ENCODE data around the gene PLEKHG5. TPM values are rescaled to one million over a fixed set of nuclear protein-coding genes. Genes with fewer than 3 reads are reported as not detected.

The PLEKHG5 gene, protein sequence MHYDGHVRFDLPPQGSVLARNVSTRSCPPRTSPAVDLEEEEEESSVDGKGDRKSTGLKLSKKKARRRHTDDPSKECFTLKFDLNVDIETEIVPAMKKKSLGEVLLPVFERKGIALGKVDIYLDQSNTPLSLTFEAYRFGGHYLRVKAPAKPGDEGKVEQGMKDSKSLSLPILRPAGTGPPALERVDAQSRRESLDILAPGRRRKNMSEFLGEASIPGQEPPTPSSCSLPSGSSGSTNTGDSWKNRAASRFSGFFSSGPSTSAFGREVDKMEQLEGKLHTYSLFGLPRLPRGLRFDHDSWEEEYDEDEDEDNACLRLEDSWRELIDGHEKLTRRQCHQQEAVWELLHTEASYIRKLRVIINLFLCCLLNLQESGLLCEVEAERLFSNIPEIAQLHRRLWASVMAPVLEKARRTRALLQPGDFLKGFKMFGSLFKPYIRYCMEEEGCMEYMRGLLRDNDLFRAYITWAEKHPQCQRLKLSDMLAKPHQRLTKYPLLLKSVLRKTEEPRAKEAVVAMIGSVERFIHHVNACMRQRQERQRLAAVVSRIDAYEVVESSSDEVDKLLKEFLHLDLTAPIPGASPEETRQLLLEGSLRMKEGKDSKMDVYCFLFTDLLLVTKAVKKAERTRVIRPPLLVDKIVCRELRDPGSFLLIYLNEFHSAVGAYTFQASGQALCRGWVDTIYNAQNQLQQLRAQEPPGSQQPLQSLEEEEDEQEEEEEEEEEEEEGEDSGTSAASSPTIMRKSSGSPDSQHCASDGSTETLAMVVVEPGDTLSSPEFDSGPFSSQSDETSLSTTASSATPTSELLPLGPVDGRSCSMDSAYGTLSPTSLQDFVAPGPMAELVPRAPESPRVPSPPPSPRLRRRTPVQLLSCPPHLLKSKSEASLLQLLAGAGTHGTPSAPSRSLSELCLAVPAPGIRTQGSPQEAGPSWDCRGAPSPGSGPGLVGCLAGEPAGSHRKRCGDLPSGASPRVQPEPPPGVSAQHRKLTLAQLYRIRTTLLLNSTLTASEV
- total RNA-seq = 17.4 and 23.3 TPM in 2 replicates

- TF ChIP-seq, protein P1, sequence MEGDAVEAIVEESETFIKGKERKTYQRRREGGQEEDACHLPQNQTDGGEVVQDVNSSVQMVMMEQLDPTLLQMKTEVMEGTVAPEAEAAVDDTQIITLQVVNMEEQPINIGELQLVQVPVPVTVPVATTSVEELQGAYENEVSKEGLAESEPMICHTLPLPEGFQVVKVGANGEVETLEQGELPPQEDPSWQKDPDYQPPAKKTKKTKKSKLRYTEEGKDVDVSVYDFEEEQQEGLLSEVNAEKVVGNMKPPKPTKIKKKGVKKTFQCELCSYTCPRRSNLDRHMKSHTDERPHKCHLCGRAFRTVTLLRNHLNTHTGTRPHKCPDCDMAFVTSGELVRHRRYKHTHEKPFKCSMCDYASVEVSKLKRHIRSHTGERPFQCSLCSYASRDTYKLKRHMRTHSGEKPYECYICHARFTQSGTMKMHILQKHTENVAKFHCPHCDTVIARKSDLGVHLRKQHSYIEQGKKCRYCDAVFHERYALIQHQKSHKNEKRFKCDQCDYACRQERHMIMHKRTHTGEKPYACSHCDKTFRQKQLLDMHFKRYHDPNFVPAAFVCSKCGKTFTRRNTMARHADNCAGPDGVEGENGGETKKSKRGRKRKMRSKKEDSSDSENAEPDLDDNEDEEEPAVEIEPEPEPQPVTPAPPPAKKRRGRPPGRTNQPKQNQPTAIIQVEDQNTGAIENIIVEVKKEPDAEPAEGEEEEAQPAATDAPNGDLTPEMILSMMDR (conservative IDR thresholded peaks at IDR 0.05; ENCODE audit: low read depth, low read length) = no peak
- no peak for DNase-seq (ENCODE audit: low read depth)
Observed at GRCh38 chr1:6491480-6491962, at the start of gene PLEKHG5. TSS of gene PLEKHG5 (minus strand) at chr1:6491667. CDS start at chr1:6477571, 14,096 bp downstream.

DNA sequence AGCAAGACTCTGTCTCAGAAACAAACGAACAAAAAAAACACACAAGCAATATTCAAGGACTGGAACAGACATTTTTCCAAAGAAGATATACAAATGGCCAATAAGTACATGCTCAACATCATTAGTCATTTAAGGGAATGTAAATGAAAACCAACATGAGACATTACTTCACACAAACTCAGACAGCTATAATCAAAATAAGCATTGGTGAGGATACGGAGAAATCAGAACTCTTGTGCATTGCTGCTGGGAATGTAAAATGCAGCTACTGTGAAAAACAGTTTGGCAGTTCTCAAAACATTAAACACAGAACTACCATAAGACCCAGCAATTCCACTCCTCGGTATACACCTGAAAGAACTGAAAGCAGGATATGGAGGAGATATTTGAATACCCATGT lies 47.5 kb upstream of the PLEKHG5 start:
- TF ChIP-seq, protein P1 (conservative IDR thresholded peaks at IDR 0.05; ENCODE audit: low read depth, low read length) = no peak
- H3K4me3 ChIP-seq (ENCODE audit: low read depth, low read length) = no peak overlapping the region
- DNase-seq (ENCODE audit: low read depth) = no peak

More at GRCh38 chr1:6491480-6491962, at the start of gene PLEKHG5:
- peak within 1 kb of the TSS; percentile 99 for H3K4me3 ChIP-seq (ENCODE audit: low read depth, low read length)

DNA sequence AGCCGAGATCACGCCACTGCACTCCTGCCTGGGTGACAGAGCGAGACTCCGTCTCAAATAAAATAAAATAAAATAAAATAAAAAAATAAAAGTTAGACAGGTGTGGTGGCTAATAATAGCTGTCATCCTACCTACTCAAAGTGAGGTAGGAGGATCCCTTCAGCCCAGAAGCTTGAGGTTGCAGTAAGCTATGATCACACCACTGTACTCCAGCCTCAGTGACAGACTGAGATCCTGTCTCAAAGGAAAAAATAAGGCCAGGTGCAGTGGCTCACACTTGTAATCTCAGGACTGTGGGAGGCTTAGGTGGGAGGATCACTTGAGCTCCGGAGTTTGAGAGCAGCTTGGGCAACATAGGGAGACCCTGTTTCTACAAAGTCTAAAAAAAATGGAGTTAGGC lies 44.8 kb upstream of the PLEKHG5 start:
- DNase-seq (ENCODE audit: low read depth) = no peak
- H3K4me3 ChIP-seq (ENCODE audit: low read depth, low read length) = no peak overlapping the region
- TF ChIP-seq, protein P1 (conservative IDR thresholded peaks at IDR 0.05; ENCODE audit: low read depth, low read length) = no peak

- no peak overlapping the region for H3K4me3 ChIP-seq (ENCODE audit: low read depth, low read length)
- no peak for DNase-seq (ENCODE audit: low read depth)
- TF ChIP-seq, protein P1 (conservative IDR thresholded peaks at IDR 0.05; ENCODE audit: low read depth, low read length) = no peak
Observed at GRCh38 chr1:6535214-6535613, 43.7 kb upstream of the PLEKHG5 start.

DNA sequence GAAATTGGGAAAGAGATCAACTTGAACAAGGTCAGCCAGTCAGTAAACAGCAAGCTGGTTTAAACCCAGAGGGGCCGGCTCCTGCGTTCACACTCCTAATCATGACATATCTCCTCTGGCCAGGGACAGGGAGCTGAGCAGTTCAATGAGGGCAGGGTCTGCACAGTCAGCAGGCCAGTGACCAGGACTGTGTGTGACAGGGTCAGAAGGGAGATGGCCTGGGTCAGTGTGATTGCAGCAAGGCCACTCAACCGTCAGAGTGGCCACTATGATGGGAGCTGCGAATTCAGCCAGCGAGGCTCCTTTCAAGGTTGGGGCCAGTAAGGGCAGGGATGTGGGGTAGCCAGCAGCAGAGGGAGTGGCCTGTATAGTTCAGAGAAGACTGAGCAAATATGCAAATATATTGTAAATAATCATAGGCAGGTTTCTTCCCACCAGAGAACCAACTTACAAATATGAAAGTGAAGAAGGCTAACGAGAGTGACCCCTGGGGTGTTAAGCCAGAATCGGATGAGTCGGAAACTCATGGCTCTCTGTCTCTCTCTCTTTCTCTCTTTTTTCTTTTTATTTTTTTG lies 42.9 kb upstream of the PLEKHG5 start:
- TF ChIP-seq, protein P1 (conservative IDR thresholded peaks at IDR 0.05; ENCODE audit: low read depth, low read length) = no peak
- no peak overlapping the region for H3K4me3 ChIP-seq (ENCODE audit: low read depth, low read length)
- no peak for DNase-seq (ENCODE audit: low read depth)

DNA sequence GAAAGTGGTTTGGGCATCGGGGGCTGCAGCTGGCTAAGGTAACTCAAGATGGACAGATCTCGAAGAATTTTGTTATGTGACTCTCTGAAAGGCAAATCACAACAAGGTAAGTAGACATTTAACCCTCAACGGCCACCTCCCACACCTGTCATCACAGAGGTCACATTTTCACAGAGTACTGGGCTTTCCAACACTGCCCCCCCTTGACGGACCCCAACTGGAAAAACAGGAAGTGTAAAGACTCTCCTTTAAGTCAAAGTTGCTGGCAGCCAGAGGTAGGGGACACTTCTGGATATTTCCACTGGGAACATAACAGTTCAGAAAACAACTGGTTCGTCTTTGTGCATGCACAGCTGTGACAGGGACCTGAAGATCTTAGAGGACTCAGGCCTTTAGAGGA lies 40.5 kb upstream of the PLEKHG5 start:
- TF ChIP-seq, protein P1 (conservative IDR thresholded peaks at IDR 0.05; ENCODE audit: low read depth, low read length) = no peak

More for the DNA sequence above, 40.5 kb upstream of the PLEKHG5 start:
- H3K4me3 ChIP-seq (ENCODE audit: low read depth, low read length) = no peak overlapping the region
- DNase-seq (ENCODE audit: low read depth) = no peak

Data from epithelial cell of proximal tubule (primary cell).